Right cardiac atrium (tissue), 5 donors: ENCODE data around the gene ACER1. TPM values are rescaled to one million over a fixed set of nuclear protein-coding genes. Genes with fewer than 3 reads are reported as not detected.
"Not testable (repeated sequence)": the region's sequence is repeated elsewhere in the genome, so short reads cannot be mapped to it uniquely, and the experiment has no call there.

Source experiments
- ATAC-seq, 2 donors: fragments of 200-7000 bp; cut with Tn5 transposase; one replicate each; pipeline versions ENCODE4 v1.8.0 to v1.9.1; 2020; ENCODE audit warnings: moderate library complexity in 2 of 2, mild to moderate bottlenecking in 1 of 2
- DNase-seq, 3 donors: peaks; one replicate each; pipeline ENCODE4 v3.0.0-alpha.2; 2020
- H3K27ac ChIP-seq: one replicate; pipeline ENCODE4 v1.5.1; 2013; ENCODE audit warnings: mild to moderate bottlenecking, low read length, control low read depth, moderate library complexity
- H3K27me3 ChIP-seq: one replicate; pipeline ENCODE4 v1.6.1; 2013; ENCODE audit not compliant: control insufficient read depth, insufficient read depth
- H3K4me1 ChIP-seq: one replicate; pipeline ENCODE4 v1.6.1; 2013; ENCODE audit warnings: low read length; ENCODE audit not compliant: control insufficient read depth, insufficient read depth
- H3K4me3 ChIP-seq: one replicate; pipeline ENCODE4 v1.5.1; 2013; ENCODE audit warnings: low read length, control low read depth
- H3K9me3 ChIP-seq: one replicate; pipeline ENCODE4 v1.6.1; 2013; ENCODE audit warnings: low read length; ENCODE audit not compliant: control insufficient read depth
- WGBS: extraction: QIAGEN DNeasy Blood & Tissue Kit; methylation state at CpG from one replicate; pipeline ENCODE4 v1.1.7; 2013; 5-methylcytosine and 5-hydroxymethylcytosine counted together
- intact Hi-C, 4 donors: fragments of 100-400 bp; cut with DNase I; formaldehyde crosslinking; loops; one replicate each; pipeline versions ENCODE4 v1.11.0 to v1.14.0; 2022 to 2023
- polyA plus RNA-seq: library from polyadenylated mRNA; stranded (reverse); fragments of 200-250 nt; gene quantifications from one replicate; pipeline ENCODE4 v1.2.3, GENCODE V29; 2013
- total RNA-seq, 4 donors: library from RNA; stranded (reverse); fragmentation: NEBNext Ultra II Directional; extraction: Animal tissue kit (Norgen Biotek cat#: 25700); gene quantifications; one replicate each; pipeline ENCODE4 v1.2.1, GENCODE V29; 2021
- donor health status: healthy with polysubstance abuse.
- donor health status: DM: no; HTN: yes; CAD: no.
- donor health status: DM: no; HTN: no; CAD: no.
- donor health status: DM: no; HTN: yes; CAD: no; lungs with severe emphysema.
- donor health status: DM: yes; HTN: yes; CAD: no.

Gene ACER1
- total and polyA plus RNA-seq, 5 donors = not detected

DNA sequence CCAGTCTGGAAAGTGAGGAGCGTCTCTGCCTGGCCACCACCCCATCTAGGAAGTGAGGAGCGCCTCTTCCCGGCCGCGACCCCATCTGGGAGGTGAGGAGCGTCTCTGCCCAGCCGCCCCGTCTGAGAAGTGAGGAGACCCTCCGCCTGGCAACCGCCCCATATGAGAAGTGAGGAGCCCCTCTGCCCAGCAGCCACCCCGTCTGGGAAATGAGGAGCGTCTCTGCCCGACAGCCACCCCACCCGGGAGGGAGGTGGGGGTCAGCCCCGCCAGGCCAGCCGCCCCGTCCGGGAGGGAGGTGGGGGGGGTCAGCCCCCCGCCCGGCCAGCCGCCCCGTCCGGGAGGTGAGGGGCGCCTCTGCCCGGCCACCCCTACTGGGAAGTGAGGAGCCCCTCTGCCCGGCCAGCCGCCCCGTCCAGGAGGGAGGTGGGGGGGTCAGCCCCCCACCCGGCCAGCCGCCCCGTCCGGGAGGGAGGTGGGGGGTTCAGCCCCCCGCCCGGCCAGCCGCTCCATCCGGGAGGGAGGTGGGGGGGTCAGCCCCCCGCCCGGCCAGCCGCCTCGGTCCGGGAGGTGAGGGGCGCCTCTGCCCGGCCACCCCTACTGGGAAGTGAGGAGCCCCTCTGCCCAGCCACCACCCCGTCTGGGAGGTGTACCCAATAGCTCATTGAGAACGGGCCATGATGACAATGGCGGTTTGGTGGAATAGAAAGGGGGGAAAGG lies 22.1 kb upstream of the ACER1 start:
- 89% methylated on average over 35 of the region's 46 CpGs for WGBS
- H3K9me3 ChIP-seq, H3K27ac ChIP-seq, intact Hi-C loops, H3K27me3 ChIP-seq, H3K4me3 ChIP-seq, ATAC-seq, H3K4me1 ChIP-seq: not testable (repeated sequence)
- DNase-seq = peak in 1 of 3 donors; percentile 53

- no peak for DNase-seq
- no peak for ATAC-seq
- WGBS = 60% methylated on average over 4 of the region's 4 CpGs
- Histone ChIP-seq H3K27me3 (no peaks in the 10 kb centered on the region), H3K4me1 (no peaks in the 10 kb centered on the region), H3K9me3 (no peaks in the 10 kb centered on the region), H3K27ac (no peak overlapping the region), H3K4me3 (no peak overlapping the region)
- intact Hi-C loops = no loop called here
Measured at GRCh38 chr19:6354098-6354674, 20.8 kb upstream of the ACER1 start.

GRCh38 chr19:6352381-6353165 lies 19.2 kb upstream of the ACER1 start:
- H3K27me3 ChIP-seq = no peaks in the 10 kb centered on the region
- ATAC-seq = no peak
- no peak for DNase-seq
- no peak overlapping the region for H3K4me3 ChIP-seq
- WGBS = 97% methylated on average over 2 of the region's 2 CpGs
- no peaks in the 10 kb centered on the region for H3K9me3 ChIP-seq
- intact Hi-C loops = no loop called here
- no peak overlapping the region for H3K27ac ChIP-seq
- no peaks in the 10 kb centered on the region for H3K4me1 ChIP-seq

GRCh38 chr19:6350688-6351087 lies 17.3 kb upstream of the ACER1 start:
- DNase-seq = no peak
- Histone ChIP-seq H3K27ac (no peak overlapping the region), H3K9me3 (no peaks in the 10 kb centered on the region), H3K27me3 (no peaks in the 10 kb centered on the region), H3K4me3 (no peak overlapping the region), H3K4me1 (no peaks in the 10 kb centered on the region)
- intact Hi-C loops = no loop called here
- no peak for ATAC-seq
- 82% methylated on average over 2 of the region's 2 CpGs for WGBS

DNA sequence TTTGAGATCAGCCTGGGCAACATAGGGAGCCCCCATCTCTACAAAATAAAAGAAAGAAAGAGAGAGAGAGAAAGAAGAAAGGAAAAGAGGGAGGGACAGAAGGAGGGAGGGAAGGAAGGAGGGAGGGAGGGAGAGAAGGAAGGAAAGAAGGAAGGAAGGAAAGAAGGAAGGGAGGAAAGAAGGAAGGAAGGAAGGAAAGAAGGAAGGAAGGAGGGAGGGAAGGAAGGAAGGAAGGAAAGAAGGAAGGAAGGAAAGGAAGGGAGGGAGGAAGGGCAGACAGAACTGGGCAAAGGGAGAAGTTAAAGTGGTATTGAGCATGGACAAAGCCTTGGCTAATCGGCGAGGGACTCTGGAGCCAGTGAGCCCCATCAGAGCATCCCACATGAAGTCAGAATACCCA lies 15.9 kb upstream of the ACER1 start:
- H3K9me3 ChIP-seq, H3K4me1 ChIP-seq, intact Hi-C loops, H3K27ac ChIP-seq, ATAC-seq, H3K4me3 ChIP-seq, H3K27me3 ChIP-seq, DNase-seq: not testable (repeated sequence)
- 81% methylated on average over 2 of the region's 2 CpGs for WGBS

- intact Hi-C loops = no loop called here
- Histone ChIP-seq H3K4me1 (no peaks in the 10 kb centered on the region), H3K9me3 (no peaks in the 10 kb centered on the region), H3K27me3 (no peaks in the 10 kb centered on the region), H3K4me3 (no peak overlapping the region), H3K27ac (no peak overlapping the region)
- ATAC-seq = no peak
- WGBS = 91% methylated on average over 1 of the region's 1 CpG
- DNase-seq = no peak
Measured at GRCh38 chr19:6343462-6343861, 10.1 kb upstream of the ACER1 start.

DNA sequence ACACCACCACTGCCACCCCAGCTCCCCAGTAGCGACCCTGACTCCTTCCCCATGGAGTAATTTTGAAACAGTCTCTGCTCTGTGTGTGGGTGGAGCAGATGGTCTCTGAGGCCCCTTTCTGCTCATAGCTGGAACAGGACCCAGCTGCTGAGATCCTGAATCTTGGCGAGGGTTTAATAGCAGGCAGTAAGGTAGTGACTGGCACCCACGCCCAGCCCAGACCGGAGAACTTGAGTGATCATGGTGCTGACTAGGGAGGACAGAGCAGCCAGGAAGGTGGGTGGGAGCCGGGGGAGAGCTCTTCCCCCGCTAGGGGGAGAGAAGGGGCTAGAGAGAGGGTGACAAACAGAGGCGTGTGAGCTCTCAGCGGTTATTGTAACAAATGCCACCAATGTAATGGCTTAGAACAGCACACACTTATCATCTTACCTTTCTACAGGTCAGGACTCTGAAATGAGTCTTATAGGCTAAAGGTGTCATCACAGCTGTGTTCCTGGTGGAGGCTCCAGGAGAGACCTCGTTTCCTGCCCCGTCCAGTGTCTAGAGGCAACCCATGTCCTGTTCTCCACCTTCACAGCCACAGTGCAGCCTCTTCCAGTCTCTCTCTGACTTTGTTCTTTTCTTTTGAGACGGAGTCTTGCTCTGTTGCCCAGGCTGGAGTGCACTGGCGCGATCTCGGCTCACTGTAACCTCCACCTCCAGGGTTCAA lies 7.2 kb upstream of the ACER1 start:
- no peak for DNase-seq
- H3K9me3 ChIP-seq = no peaks in the 10 kb centered on the region
- H3K4me1 ChIP-seq = no peaks in the 10 kb centered on the region
- intact Hi-C loops = no loop called here
- H3K27ac ChIP-seq = no peak overlapping the region
- H3K27me3 ChIP-seq = no peaks in the 10 kb centered on the region
- no peak for ATAC-seq
- no peak overlapping the region for H3K4me3 ChIP-seq
- 55% methylated on average over 14 of the region's 14 CpGs for WGBS

GRCh38 chr19:6334490-6335285 lies 1.3 kb upstream of the ACER1 start:
- Histone ChIP-seq H3K27ac (no peak overlapping the region), H3K4me1 (no peaks in the 10 kb centered on the region), H3K4me3 (no peak overlapping the region), H3K27me3 (no peaks in the 10 kb centered on the region), H3K9me3 (no peaks in the 10 kb centered on the region)
- intact Hi-C loops = no loop called here
- ATAC-seq = no peak
- 86% methylated on average over 6 of the region's 6 CpGs for WGBS
- no peak for DNase-seq

- Histone ChIP-seq H3K9me3 (no peaks in the 10 kb centered on the region), H3K4me1 (no peaks in the 10 kb centered on the region), H3K27me3 (no peaks in the 10 kb centered on the region), H3K27ac (no peak overlapping the region), H3K4me3 (no peak overlapping the region)
- DNase-seq (no peak), ATAC-seq (no peak)
- intact Hi-C loops = no loop called here
- 85% methylated on average over 5 of the region's 5 CpGs for WGBS
Measured at GRCh38 chr19:6326815-6327214, 6.6 kb downstream of the ACER1 start.

- H3K27me3 ChIP-seq = no peaks in the 10 kb centered on the region
- 69% methylated on average over 4 of the region's 4 CpGs for WGBS
Measured at GRCh38 chr19:6325614-6326013, 7.8 kb downstream of the ACER1 start.

More at GRCh38 chr19:6325614-6326013, 7.8 kb downstream of the ACER1 start:
- Histone ChIP-seq H3K9me3 (no peaks in the 10 kb centered on the region), H3K4me1 (no peaks in the 10 kb centered on the region), H3K27ac (no peak overlapping the region), H3K4me3 (no peak overlapping the region)
- intact Hi-C loops = no loop called here
- ATAC-seq (no peak), DNase-seq (no peak)
